Vagina (tissue), 2 donors: ENCODE results near the gene THBD. TPM values are rescaled to one million over a fixed set of nuclear protein-coding genes. Genes with fewer than 3 reads are reported as not detected.
A peak's percentile ranks its signal among the peaks of the same experiment; 100 is the strongest.

Experiments used
- DNase-seq, 2 donors: peaks; one replicate each; pipeline ENCODE4 v3.0.0-alpha.2; 2017; ENCODE audit errors: extremely low spot score in 2 of 2
- H3K27ac ChIP-seq: fragments of 200-600 bp; sonication (generic); one replicate; pipeline ENCODE4 v1.5.1; 2019
- H3K27me3 ChIP-seq: fragments of 200-600 bp; sonication (generic); one replicate; pipeline ENCODE4 v1.5.1; 2019
- H3K36me3 ChIP-seq, 2 donors: fragments of 200-600 bp; sonication (generic); one replicate each; pipeline ENCODE4 v1.5.1; 2017 to 2019
- H3K4me1 ChIP-seq: fragments of 200-600 bp; sonication (generic); one replicate; pipeline ENCODE4 v1.5.1; 2019
- H3K4me3 ChIP-seq, 2 donors: fragments of 200-600 bp; sonication (generic); 1 replicate in 1 of 2; 2 replicates in 1 of 2; pipeline ENCODE4 v1.5.1; 2016 to 2019
- H3K9me3 ChIP-seq: fragments of 200-600 bp; sonication (generic); one replicate; pipeline ENCODE4 v1.5.1; 2019
- CTCF ChIP-seq, 3 experiments: fragments of 450-650 bp in 2 of 3; fragments of 200-600 bp in 1 of 3; sonication (generic) in 1 of 3; IDR thresholded peaks; one replicate each; pipeline ENCODE4 v1.5.1; 2017 to 2019; ENCODE audit warnings: antibody characterized with exemption in 3 of 3, mild to moderate bottlenecking in 2 of 3, moderate library complexity in 2 of 3
- POLR2A ChIP-seq, 2 donors: fragments of 450-650 bp; IDR thresholded peaks; one replicate each; pipeline ENCODE4 v1.6.1; 2017; ENCODE audit warnings: antibody characterized with exemption in 2 of 2, mild to moderate bottlenecking in 2 of 2, moderate library complexity in 2 of 2
- POLR2AphosphoS5 ChIP-seq, 2 donors: sonication (generic); formaldehyde crosslinking; IDR thresholded peaks; one replicate each; pipeline ENCODE4 v1.9.0; 2017; ENCODE audit warnings: antibody characterized with exemption in 2 of 2, mild to moderate bottlenecking in 2 of 2, low read depth in 1 of 2; ENCODE audit not compliant: insufficient read depth in 1 of 2
- intact Hi-C: fragments of 100-400 bp; cut with DNase I; formaldehyde crosslinking; loops from one replicate; pipeline ENCODE4 v1.15.1; 2023
- total RNA-seq: library from RNA; depleted of rRNA; stranded (reverse); fragments of >200 nt; gene quantifications from one replicate; pipeline ENCODE4 v1.2.3, GENCODE V29; 2016

The THBD gene
- total RNA-seq, 1 donor from 2014 or later, result 76.9 TPM

DNA sequence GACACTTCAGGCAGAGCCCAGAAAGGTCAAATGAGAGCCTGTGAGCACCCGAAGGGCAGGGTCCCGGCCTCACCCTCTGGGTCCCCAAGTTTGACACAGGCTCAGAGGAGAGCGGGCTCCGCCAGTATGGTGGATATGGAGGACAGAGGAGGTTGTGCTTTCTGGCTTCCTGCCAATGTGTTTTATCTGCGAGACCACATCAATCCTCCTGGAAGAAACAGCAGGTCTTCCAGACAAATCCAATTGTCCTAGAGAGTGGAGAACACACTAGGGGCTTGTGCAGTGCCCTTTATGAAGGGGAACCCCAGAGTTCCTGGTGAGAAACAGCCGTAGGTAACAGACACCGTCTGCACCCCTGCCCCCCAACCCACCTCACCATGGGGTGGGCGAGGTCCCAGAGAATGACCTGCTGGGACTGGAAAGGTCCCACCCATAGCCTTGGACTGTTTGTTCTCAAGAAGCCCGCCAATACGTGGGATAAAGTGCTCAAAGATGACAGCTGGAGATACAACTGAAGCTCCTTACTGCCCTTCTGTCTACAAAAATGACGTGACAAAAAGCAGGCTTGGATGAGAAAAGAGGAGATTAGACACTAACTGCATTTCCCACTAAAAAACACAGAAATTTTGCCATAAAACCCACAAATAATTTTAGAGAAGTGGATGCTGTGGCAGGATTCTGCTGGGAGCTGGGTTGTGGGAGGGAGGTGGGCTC lies 38.3 kb downstream of the THBD start:
- Histone ChIP-seq H3K27me3 (no peaks in the 10 kb centered on the region), H3K36me3 (no peaks in the 10 kb centered on the region), H3K9me3 (no peaks in the 10 kb centered on the region), H3K4me1 (no peaks in the 10 kb centered on the region), H3K4me3 (no peak overlapping the region), H3K27ac (no peak overlapping the region)
- intact Hi-C loops, result no loop called here
- DNase-seq, result peak; percentile 55 to 74
- TF ChIP-seq POLR2AphosphoS5 (IDR thresholded peaks at IDR 0.05; ENCODE audit: insufficient read depth in 1 of 2, low read depth in 1 of 2) (no peak), CTCF (IDR thresholded peaks at IDR 0.05) (no peak), POLR2A (IDR thresholded peaks at IDR 0.05) (no peak)

- peak; percentile 77 to 85 for DNase-seq
- no peaks in the 10 kb centered on the region for H3K36me3 ChIP-seq
- intact Hi-C loops, result no loop called here
- H3K4me3 ChIP-seq, result no peak overlapping the region
- no peaks in the 10 kb centered on the region for H3K27me3 ChIP-seq
- no peaks in the 10 kb centered on the region for H3K4me1 ChIP-seq
- H3K27ac ChIP-seq, result no peak overlapping the region
- H3K9me3 ChIP-seq, result no peaks in the 10 kb centered on the region
- TF ChIP-seq POLR2A (IDR thresholded peaks at IDR 0.05) (no peak), POLR2AphosphoS5 (IDR thresholded peaks at IDR 0.05; ENCODE audit: insufficient read depth in 1 of 2, low read depth in 1 of 2) (no peak), CTCF (IDR thresholded peaks at IDR 0.05) (no peak)
These were observed 39.4 kb downstream of the THBD start for GRCh38 chr20:23010096-23010495.

GRCh38 chr20:23009636-23010035 lies 39.8 kb downstream of the THBD start:
- intact Hi-C loops, result no loop called here
- H3K36me3 ChIP-seq, result no peaks in the 10 kb centered on the region
- no peaks in the 10 kb centered on the region for H3K27me3 ChIP-seq
- H3K27ac ChIP-seq, result no peak overlapping the region
- H3K4me3 ChIP-seq, result no peak overlapping the region
- no peaks in the 10 kb centered on the region for H3K4me1 ChIP-seq
- TF ChIP-seq POLR2AphosphoS5 (IDR thresholded peaks at IDR 0.05; ENCODE audit: insufficient read depth in 1 of 2, low read depth in 1 of 2), result no peak
- no peak for TF ChIP-seq POLR2A (IDR thresholded peaks at IDR 0.05)
- TF ChIP-seq CTCF (IDR thresholded peaks at IDR 0.05), result no peak
- H3K9me3 ChIP-seq, result no peaks in the 10 kb centered on the region
- DNase-seq, result peak; percentile 40 to 49

DNA sequence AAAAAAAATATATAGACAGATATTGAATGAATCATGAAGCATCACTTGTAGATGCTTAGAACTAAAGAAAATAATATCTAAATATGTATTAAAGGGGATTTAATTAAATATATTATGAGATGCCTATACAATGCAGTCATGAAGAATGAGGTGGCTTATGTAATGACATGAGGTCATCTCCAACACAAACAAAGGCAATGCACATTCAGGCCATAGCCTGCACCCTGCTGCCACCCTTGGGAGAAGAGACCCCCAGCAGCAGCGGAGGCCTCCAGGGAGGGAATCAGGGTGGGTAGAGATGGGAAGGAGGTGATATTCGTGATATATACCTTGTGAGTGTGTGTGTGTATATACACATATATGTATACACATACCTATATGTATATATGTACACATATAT lies 40.8 kb downstream of the THBD start:
- peak in 1 of 2 donors; percentile 2 for DNase-seq
- H3K27ac ChIP-seq, result no peak overlapping the region
- intact Hi-C loops, result no loop called here
- no peak for TF ChIP-seq POLR2AphosphoS5 (IDR thresholded peaks at IDR 0.05; ENCODE audit: insufficient read depth in 1 of 2, low read depth in 1 of 2)
- no peak for TF ChIP-seq POLR2A (IDR thresholded peaks at IDR 0.05)
- TF ChIP-seq CTCF (IDR thresholded peaks at IDR 0.05), result no peak
- H3K4me1 ChIP-seq, result no peaks in the 10 kb centered on the region
- no peaks in the 10 kb centered on the region for H3K36me3 ChIP-seq
- no peaks in the 10 kb centered on the region for H3K9me3 ChIP-seq
- no peak overlapping the region for H3K4me3 ChIP-seq
- H3K27me3 ChIP-seq, result no peaks in the 10 kb centered on the region

DNA sequence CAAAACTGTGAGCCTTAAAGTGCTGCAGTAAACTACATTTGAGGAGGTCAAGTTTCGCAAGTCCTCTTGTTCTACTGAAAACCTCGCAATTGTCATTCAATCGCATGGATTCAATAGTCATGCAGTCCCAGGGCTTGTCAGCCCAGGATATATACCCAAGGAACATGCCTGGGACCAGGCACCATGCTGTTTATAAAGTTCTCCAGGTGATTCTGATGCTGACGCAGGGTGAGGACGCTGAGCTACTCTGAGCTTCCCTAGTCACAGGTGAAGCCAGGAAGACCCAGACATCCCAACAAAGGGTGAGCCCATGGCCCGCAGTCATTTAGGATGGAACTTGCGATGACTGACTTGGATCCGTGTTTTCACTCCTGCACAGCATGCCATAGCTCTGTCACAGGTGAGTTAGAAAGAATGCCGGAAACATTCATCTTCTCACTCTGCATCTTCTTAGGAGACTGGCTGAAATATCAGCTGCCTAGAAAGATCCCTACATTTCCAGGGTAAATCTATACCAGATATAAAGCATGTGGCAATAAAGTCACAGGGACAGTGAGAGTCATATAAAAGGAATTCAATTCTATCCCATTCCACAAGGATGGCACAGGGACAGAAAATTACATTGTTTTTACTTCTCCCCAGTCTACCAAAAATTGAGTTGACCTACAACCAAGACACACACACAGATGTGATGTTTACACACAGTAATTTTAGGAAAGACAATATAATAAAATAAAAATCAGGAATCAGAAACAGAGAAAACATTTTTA lies 41.4 kb downstream of the THBD start:
- H3K27me3 ChIP-seq, result no peaks in the 10 kb centered on the region
- no peak overlapping the region for H3K4me3 ChIP-seq
- H3K4me1 ChIP-seq, result no peaks in the 10 kb centered on the region
- TF ChIP-seq POLR2A (IDR thresholded peaks at IDR 0.05) (no peak), CTCF (IDR thresholded peaks at IDR 0.05) (no peak), POLR2AphosphoS5 (IDR thresholded peaks at IDR 0.05; ENCODE audit: insufficient read depth in 1 of 2, low read depth in 1 of 2) (no peak)
- H3K36me3 ChIP-seq, result no peaks in the 10 kb centered on the region
- intact Hi-C loops, result no loop called here
- H3K27ac ChIP-seq, result no peak overlapping the region
- DNase-seq, result peak; percentile 31 to 69
- no peaks in the 10 kb centered on the region for H3K9me3 ChIP-seq
